Right renal cortex interstitium (tissue), 3 donors: ENCODE data around the gene ATP1A4. TPM values are rescaled to one million over a fixed set of nuclear protein-coding genes. Genes with fewer than 3 reads are reported as not detected.

Source experiments
- DNase-seq, 3 donors: peaks; one replicate each; pipeline ENCODE4 v3.0.0-alpha.2; 2013; ENCODE audit warnings: low read depth in 3 of 3, low spot score in 2 of 3
- polyA plus RNA-seq, 3 donors: library from polyadenylated mRNA; unstranded; fragments of 120-200 nt; gene quantifications; one replicate each; pipeline ENCODE4 v1.2.1, GENCODE V29; 2013; ENCODE audit not compliant: insufficient read length in 3 of 3

Gene ATP1A4
- polyA plus RNA-seq, 3 donors = 0.37 TPM; not detected in 2

- no peak for DNase-seq
Measured at GRCh38 chr1:160169553-160170399, 18.4 kb downstream of the ATP1A4 start.

- no peak for DNase-seq
Measured at GRCh38 chr1:160171354-160171753, 20.0 kb downstream of the ATP1A4 start.

GRCh38 chr1:160171980-160172379, 20.6 kb downstream of the ATP1A4 start:
- DNase-seq = no peak

GRCh38 chr1:160177231-160177630, 25.8 kb downstream of the ATP1A4 start:
- no peak for DNase-seq

GRCh38 chr1:160177667-160178066, 26.3 kb downstream of the ATP1A4 start:
- no peak for DNase-seq

GRCh38 chr1:160178731-160179130, 27.3 kb downstream of the ATP1A4 start:
- DNase-seq = no peak

GRCh38 chr1:160179336-160179735, 27.9 kb downstream of the ATP1A4 start:
- DNase-seq = no peak

- DNase-seq = no peak
Measured at GRCh38 chr1:160186246-160186645, 34.8 kb downstream of the ATP1A4 start.

GRCh38 chr1:160186729-160187128, 35.3 kb downstream of the ATP1A4 start:
- DNase-seq = no peak

GRCh38 chr1:160187407-160187806, 36.0 kb downstream of the ATP1A4 start:
- no peak for DNase-seq

GRCh38 chr1:160188341-160188740, 36.9 kb downstream of the ATP1A4 start:
- no peak for DNase-seq

GRCh38 chr1:160189649-160190625, 38.5 kb downstream of the ATP1A4 start, which contains the start of gene CASQ1:
Gene CASQ1 (plus strand): TSS chr1:160190575. CDS start chr1:160190752, 177 bp downstream.
- no peak for DNase-seq

- no peak for DNase-seq
Measured at GRCh38 chr1:160191756-160192155, 40.4 kb downstream of the ATP1A4 start.

GRCh38 chr1:160192234-160192633, 40.8 kb downstream of the ATP1A4 start:
- no peak for DNase-seq

GRCh38 chr1:160193091-160193819, 41.9 kb downstream of the ATP1A4 start:
- DNase-seq = peak; percentile 71 to 80 (median 78)

GRCh38 chr1:160193832-160194736, 42.7 kb downstream of the ATP1A4 start:
- no peak for DNase-seq

GRCh38 chr1:160194737-160195059, 43.3 kb downstream of the ATP1A4 start:
- DNase-seq = no peak

- DNase-seq = no peak
Measured at GRCh38 chr1:160196143-160196542, 44.7 kb downstream of the ATP1A4 start.

- DNase-seq = no peak
Measured at GRCh38 chr1:160197231-160197630, 45.8 kb downstream of the ATP1A4 start.

- no peak for DNase-seq
Measured at GRCh38 chr1:160200786-160201185, 49.4 kb downstream of the ATP1A4 start.
